Measurements from ENCODE around the gene SETD2. TPM values are rescaled to one million over a fixed set of nuclear protein-coding genes. Genes with fewer than 3 reads are reported as not detected.

Gene SETD2
- total and polyA plus RNA-seq, 2 experiments from 2014 or later = 11.9 to 37.8 TPM

- Histone ChIP-seq H2AFZ (no peak overlapping the region), H3K9me3 (ENCODE audit: low read depth) (no peaks in the 10 kb centered on the region), H3K9me2 (replicated peaks; ENCODE audit: insufficient read depth) (no peaks in the 10 kb centered on the region), H3K27me3 (no peaks in the 10 kb centered on the region), H3K27ac (no peak overlapping the region), H4K20me1 (ENCODE audit: insufficient read depth, poor library complexity, severe bottlenecking) (no peaks in the 10 kb centered on the region), H3K4me1 (ENCODE audit: insufficient read depth) (peaks cover 13% of the 10 kb centered on the region), H3K4me3 (no peak overlapping the region), H3K4me2 (no peak overlapping the region), H3K79me2 (peaks cover 65% of the 10 kb centered on the region), H3K36me3 (replicated peaks; ENCODE audit: insufficient read depth, low read depth) (no peaks in the 10 kb centered on the region)
- TF ChIP-seq CTCF (IDR thresholded peaks at IDR 0.05; ENCODE audit: poor library complexity) (no peak), EZH2phosphoT487 (IDR thresholded peaks at IDR 0.05; ENCODE audit: low read depth, severe bottlenecking, unreplicated experiment) (no peak), EZH2 (IDR thresholded peaks at IDR 0.05; ENCODE audit: borderline replicate concordance) (no peak)
- no peak for DNase-seq (ENCODE audit: low spot score)
Measured at GRCh38 chr3:47065681-47066080, 98.2 kb downstream of the SETD2 start.

DNA sequence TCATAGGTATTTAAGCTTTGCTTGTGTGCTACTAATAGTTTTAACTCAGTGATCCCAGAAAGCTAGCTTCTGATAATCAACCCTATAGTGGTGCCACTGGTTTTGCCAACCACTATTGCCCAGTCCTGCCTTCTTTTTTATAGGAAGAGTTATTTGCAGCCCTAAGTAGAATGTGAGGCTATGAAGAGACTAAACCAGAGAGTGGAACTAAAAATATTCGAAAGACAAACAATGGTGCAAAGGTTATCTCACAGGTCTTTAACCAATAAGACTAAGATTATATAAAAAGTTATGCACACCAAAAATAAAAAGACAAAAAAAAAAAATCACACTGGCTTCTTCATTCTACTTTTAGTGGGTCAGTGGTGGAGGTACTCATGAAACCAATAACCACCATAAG lies 98.9 kb downstream of the SETD2 start:
- WGBS (ENCODE audit: low lambda C conversion rate, missing lambda C conversion rate) = 82% methylated on average over 1 of the region's 1 CpG
- H3K79me2 ChIP-seq = peaks cover 65% of the 10 kb centered on the region
- H4K20me1 ChIP-seq (ENCODE audit: insufficient read depth, poor library complexity, severe bottlenecking) = no peaks in the 10 kb centered on the region
- no peak overlapping the region for H2AFZ ChIP-seq
- no peak for DNase-seq (ENCODE audit: low spot score)
- no peak for TF ChIP-seq EZH2 (IDR thresholded peaks at IDR 0.05; ENCODE audit: borderline replicate concordance)
- TF ChIP-seq CTCF (IDR thresholded peaks at IDR 0.05; ENCODE audit: poor library complexity) = no peak
- TF ChIP-seq EZH2phosphoT487 (IDR thresholded peaks at IDR 0.05; ENCODE audit: low read depth, severe bottlenecking, unreplicated experiment) = no peak
- no peaks in the 10 kb centered on the region for H3K36me3 ChIP-seq (replicated peaks; ENCODE audit: insufficient read depth, low read depth)
- no peaks in the 10 kb centered on the region for H3K9me2 ChIP-seq (replicated peaks; ENCODE audit: insufficient read depth)
- peaks cover 13% of the 10 kb centered on the region for H3K4me1 ChIP-seq (ENCODE audit: insufficient read depth)
- H3K4me3 ChIP-seq = no peak overlapping the region
- no peak overlapping the region for H3K4me2 ChIP-seq
- no peaks in the 10 kb centered on the region for H3K9me3 ChIP-seq (ENCODE audit: low read depth)
- no peaks in the 10 kb centered on the region for H3K27me3 ChIP-seq
- no peak overlapping the region for H3K27ac ChIP-seq

DNA sequence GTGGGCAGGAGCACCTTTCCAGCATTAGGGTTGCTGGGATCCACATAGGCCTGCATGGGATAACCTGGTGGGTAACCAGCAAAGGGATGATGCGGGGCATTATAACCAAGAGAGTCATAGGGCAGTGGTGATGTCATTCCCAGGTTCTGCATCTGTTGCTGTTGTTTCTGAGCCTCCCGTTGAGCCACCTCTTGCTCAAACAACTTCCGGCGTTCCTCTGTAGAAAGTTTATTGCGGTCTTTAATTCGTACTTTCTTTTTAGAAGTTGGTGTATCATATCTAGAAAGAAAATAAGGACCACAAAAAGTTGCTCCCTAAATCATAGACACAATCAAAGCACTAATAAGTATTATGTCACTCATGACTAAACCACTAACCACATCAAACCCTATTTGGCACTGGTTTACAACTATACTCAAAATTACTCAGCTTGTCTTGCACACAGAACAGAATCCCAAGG lies 106.7 kb downstream of the SETD2 start:
- no peak overlapping the region for H2AFZ ChIP-seq
- H3K27ac ChIP-seq = no peak overlapping the region
- H3K4me3 ChIP-seq = no peak overlapping the region
- peaks cover 71% of the 10 kb centered on the region for H3K79me2 ChIP-seq
- no peak for DNase-seq (ENCODE audit: low spot score)
- no peaks in the 10 kb centered on the region for H4K20me1 ChIP-seq (ENCODE audit: insufficient read depth, poor library complexity, severe bottlenecking)
- no peaks in the 10 kb centered on the region for H3K4me1 ChIP-seq (ENCODE audit: insufficient read depth)
- TF ChIP-seq EZH2phosphoT487 (IDR thresholded peaks at IDR 0.05; ENCODE audit: low read depth, severe bottlenecking, unreplicated experiment) = no peak
- TF ChIP-seq CTCF (IDR thresholded peaks at IDR 0.05; ENCODE audit: poor library complexity) = no peak
- no peak for TF ChIP-seq EZH2 (IDR thresholded peaks at IDR 0.05; ENCODE audit: borderline replicate concordance)
- H3K27me3 ChIP-seq = no peaks in the 10 kb centered on the region
- WGBS (ENCODE audit: low lambda C conversion rate, missing lambda C conversion rate) = 94% methylated on average over 6 of the region's 6 CpGs
- H3K9me3 ChIP-seq (ENCODE audit: low read depth) = no peaks in the 10 kb centered on the region
- no peaks in the 10 kb centered on the region for H3K9me2 ChIP-seq (replicated peaks; ENCODE audit: insufficient read depth)
- H3K36me3 ChIP-seq (replicated peaks; ENCODE audit: insufficient read depth, low read depth) = no peaks in the 10 kb centered on the region
- no peak overlapping the region for H3K4me2 ChIP-seq

- H4K20me1 ChIP-seq (ENCODE audit: insufficient read depth, poor library complexity, severe bottlenecking) = no peaks in the 10 kb centered on the region
- no peaks in the 10 kb centered on the region for H3K9me3 ChIP-seq (ENCODE audit: low read depth)
- H3K27ac ChIP-seq = no peak overlapping the region
- no peaks in the 10 kb centered on the region for H3K4me1 ChIP-seq (ENCODE audit: insufficient read depth)
- WGBS (ENCODE audit: low lambda C conversion rate, missing lambda C conversion rate) = 96% methylated on average over 3 of the region's 3 CpGs
- H2AFZ ChIP-seq = no peak overlapping the region
- H3K4me2 ChIP-seq = no peak overlapping the region
- TF ChIP-seq EZH2 (IDR thresholded peaks at IDR 0.05; ENCODE audit: borderline replicate concordance) (no peak), EZH2phosphoT487 (IDR thresholded peaks at IDR 0.05; ENCODE audit: low read depth, severe bottlenecking, unreplicated experiment) (no peak), CTCF (IDR thresholded peaks at IDR 0.05; ENCODE audit: poor library complexity) (no peak)
- H3K9me2 ChIP-seq (replicated peaks; ENCODE audit: insufficient read depth) = no peaks in the 10 kb centered on the region
- H3K36me3 ChIP-seq (replicated peaks; ENCODE audit: insufficient read depth, low read depth) = no peaks in the 10 kb centered on the region
- H3K4me3 ChIP-seq = no peak overlapping the region
- H3K79me2 ChIP-seq = peaks cover 69% of the 10 kb centered on the region
- no peaks in the 10 kb centered on the region for H3K27me3 ChIP-seq
- DNase-seq (ENCODE audit: low spot score) = no peak
Measured at GRCh38 chr3:47056705-47057104, 107.2 kb downstream of the SETD2 start.
